WERI-Rb-1 (cell line): ENCODE data around the gene GALNS.

ENCODE experiments used
- DNase-seq: peaks from one replicate; pipeline ENCODE4 v3.0.0-alpha.2; 2020
- H3K27ac ChIP-seq: fragments of 250-450 bp; sonication (Bioruptor Pico); 2 replicates; pipeline ENCODE4 v1.5.1; 2020; ENCODE audit warnings: mild to moderate bottlenecking, moderate library complexity
- H3K27me3 ChIP-seq: fragments of 250-450 bp; sonication (Bioruptor Pico); 2 replicates; pipeline ENCODE4 v1.5.1; 2021; ENCODE audit warnings: mild to moderate bottlenecking, low read depth, moderate library complexity; ENCODE audit not compliant: insufficient read depth, severe bottlenecking
- H3K36me3 ChIP-seq: fragments of 250-450 bp; sonication (Bioruptor Pico); 2 replicates; pipeline ENCODE4 v1.5.1; 2020; ENCODE audit warnings: mild to moderate bottlenecking, moderate library complexity
- H3K4me3 ChIP-seq: 2 replicates; pipeline ENCODE4 v1.5.1; 2011; ENCODE audit warnings: low read depth, mild to moderate bottlenecking, control low read depth, low read length
- H3K9me3 ChIP-seq: fragments of 250-450 bp; sonication (Bioruptor Pico); 2 replicates; pipeline ENCODE4 v1.5.1; 2021; ENCODE audit warnings: mild to moderate bottlenecking, moderate library complexity; ENCODE audit not compliant: severe bottlenecking
- TF ChIP-seq, protein P1 (sequence below): IDR thresholded peaks from 2 replicates; pipeline ENCODE4 v1.5.1; 2011; ENCODE audit warnings: low read depth, mild to moderate bottlenecking, control low read depth, inconsistent platforms, low read length

The GALNS gene

DNA sequence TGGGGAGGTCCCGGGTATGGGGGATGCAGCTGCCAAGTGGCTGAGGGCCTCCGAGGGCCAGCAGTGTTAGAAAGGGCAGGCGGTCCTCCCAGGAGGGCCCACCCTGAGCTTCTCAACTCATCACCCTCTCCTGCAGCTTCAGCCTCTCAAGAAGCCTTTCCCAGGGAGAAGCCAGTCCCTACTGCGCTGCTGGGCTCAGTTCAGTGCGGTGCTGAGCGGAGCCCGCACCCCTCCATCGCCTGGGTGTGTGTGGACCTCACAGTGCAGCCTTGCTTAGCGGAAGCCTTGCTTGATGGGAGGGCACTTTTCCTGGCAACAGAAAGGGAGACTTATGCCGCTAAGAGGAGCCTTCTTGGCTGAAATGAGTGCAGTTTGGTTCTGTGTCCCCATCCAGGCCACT, 41.5 kb downstream of the GALNS start:
- peaks cover under 1% of the 10 kb centered on the region; the same call in 1 of the 2 replicates for H3K36me3 ChIP-seq
- TF ChIP-seq, protein P1, sequence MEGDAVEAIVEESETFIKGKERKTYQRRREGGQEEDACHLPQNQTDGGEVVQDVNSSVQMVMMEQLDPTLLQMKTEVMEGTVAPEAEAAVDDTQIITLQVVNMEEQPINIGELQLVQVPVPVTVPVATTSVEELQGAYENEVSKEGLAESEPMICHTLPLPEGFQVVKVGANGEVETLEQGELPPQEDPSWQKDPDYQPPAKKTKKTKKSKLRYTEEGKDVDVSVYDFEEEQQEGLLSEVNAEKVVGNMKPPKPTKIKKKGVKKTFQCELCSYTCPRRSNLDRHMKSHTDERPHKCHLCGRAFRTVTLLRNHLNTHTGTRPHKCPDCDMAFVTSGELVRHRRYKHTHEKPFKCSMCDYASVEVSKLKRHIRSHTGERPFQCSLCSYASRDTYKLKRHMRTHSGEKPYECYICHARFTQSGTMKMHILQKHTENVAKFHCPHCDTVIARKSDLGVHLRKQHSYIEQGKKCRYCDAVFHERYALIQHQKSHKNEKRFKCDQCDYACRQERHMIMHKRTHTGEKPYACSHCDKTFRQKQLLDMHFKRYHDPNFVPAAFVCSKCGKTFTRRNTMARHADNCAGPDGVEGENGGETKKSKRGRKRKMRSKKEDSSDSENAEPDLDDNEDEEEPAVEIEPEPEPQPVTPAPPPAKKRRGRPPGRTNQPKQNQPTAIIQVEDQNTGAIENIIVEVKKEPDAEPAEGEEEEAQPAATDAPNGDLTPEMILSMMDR: no peak
- H3K4me3 ChIP-seq: no peak overlapping the region
- no peak for DNase-seq
- no peak overlapping the region for H3K27ac ChIP-seq
- no peaks in the 10 kb centered on the region for H3K9me3 ChIP-seq
- H3K27me3 ChIP-seq: no peaks in the 10 kb centered on the region

- no peaks in the 10 kb centered on the region for H3K9me3 ChIP-seq
- H3K27me3 ChIP-seq: no peaks in the 10 kb centered on the region
- DNase-seq: no peak
- TF ChIP-seq, protein P1: no peak
- H3K36me3 ChIP-seq: peaks cover 10% of the 10 kb centered on the region
- H3K27ac ChIP-seq: no peak overlapping the region
- H3K4me3 ChIP-seq: no peak overlapping the region
Measured at GRCh38 chr16:88814144-88814502, 42.6 kb downstream of the GALNS start.

DNA sequence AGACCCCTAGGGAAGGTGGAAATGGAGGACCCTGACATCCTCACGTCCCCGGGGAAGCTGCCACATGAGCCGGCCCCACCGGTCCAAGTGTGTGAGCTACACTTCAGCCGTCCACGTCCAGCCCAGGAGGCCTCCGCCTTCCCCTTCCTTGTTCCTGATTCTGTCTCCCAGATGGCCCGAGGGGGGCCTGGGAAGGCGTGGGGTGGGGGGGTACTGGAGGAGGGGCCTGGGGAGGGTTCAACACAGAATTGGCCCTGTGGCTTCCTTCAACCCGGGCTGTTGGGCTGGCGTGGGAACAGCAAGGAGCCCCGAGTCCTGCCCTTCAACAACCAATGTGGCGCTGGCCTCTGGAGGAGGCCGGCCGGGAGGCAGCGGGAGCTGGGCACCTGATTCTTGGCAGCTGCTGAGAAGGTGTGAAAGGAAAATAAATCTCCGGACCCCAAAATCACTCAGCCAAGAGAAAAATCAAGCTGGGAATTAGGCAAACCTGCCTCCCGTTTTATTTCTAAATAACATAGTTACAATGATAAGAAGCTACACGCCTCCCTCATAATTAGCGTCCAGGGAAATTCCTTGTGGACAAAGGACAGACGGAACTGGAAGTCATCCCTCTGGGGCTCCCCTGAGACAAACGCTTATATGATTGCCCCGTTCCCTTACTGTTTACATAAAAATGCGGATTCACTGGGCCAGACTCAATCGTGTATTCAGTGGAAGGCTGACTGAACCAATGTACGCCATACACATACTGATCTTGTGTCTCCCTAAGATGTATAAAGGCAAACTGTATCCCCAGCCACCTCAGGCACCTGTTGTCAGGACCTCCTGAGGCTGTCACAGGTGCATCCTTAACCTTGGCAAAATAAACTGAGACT, 43.2 kb downstream of the GALNS start:
- TF ChIP-seq, protein P1: no peak
- DNase-seq: no peak
- Histone ChIP-seq H3K4me3 (no peak overlapping the region), H3K9me3 (no peaks in the 10 kb centered on the region), H3K27ac (no peak overlapping the region; the same call in 1 of the 2 replicates), H3K27me3 (no peaks in the 10 kb centered on the region), H3K36me3 (peaks cover 16% of the 10 kb centered on the region)

DNA sequence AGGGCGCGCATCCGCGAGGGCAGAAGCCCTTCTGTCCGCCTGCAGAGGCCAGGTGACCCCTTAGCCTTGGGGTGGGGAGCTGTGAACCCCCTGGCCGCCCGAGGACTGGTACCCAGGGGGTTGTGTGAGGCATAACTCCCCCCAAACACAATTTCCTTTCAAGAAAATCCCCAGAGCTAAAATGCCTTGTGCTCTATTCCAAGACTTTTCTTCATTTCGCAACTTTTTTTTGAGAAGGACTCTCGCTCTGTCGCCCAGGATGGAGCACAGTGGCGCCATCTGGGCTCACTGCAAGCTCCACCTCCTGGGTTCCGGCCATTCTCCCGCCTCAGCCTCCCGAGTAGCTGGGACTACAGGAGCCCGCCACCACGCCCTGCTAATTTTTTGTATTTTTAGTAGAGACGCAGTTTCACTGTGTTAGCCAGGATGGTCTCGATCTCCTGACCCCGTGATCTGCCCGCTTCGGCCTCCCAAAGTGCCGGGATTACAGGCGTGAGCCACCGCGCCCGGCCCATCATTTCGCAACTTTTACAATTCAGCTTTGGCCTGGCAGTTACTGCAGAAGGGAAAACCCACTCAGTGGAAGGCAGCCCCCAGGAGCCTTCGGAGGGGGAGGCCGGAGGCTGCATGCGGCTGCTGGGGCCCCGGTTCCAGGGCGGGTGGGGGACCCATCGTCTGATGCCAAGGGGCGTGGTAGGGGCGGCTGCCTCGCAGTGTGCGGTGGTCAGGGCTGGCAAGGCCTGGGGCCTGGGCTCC, 44.1 kb downstream of the GALNS start:
- Histone ChIP-seq H3K27ac (peak overlapping the region; percentile 95), H3K27me3 (no peaks in the 10 kb centered on the region), H3K4me3 (peak overlapping the region; percentile 54), H3K36me3 (peaks cover 24% of the 10 kb centered on the region), H3K9me3 (no peaks in the 10 kb centered on the region)
- TF ChIP-seq, protein P1: no peak
- peak; percentile 39 for DNase-seq

DNA sequence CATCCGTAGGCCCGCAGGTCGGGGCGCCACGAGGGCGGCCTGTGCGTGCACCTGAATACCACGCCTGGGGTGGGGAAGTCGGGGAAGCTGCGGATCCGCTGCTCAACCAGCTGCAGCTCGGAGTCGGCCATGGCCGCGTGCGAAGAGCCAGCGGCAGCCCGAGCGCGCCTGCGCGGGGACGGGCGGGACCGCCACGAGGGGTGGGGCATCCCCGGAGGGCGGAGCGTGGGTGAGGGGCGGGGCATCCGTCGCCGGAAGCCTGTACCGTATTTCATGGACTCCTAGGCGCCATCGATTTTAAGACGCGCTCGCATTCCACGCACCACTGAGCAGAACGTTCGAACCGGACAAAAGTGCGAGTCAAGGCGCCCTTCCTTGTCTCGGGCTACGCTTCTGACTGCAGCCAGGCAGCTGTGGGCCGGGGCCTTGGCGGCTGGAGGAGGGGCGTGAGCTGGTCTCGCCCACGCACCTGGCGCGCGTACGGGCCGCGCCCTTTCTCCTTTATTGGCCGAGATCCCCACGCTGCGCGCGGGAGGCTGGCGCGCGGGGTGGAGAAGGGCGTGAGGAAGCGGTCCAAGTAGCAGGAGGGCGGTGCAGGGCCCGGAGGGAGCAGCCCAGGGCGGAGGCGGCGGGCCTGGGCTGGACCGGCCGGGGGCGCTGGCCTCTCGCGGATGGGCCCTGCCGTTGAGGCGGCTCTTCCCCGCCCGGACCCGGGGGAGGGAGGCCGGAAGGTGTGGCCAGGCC, 44.8 kb downstream of the GALNS start, which contains the start of gene APRT:
Gene APRT, minus strand, starts transcription at position 160 of the 744 bp plus-strand sequence. Its CDS starts 29 bp downstream, at position 131.
- Histone ChIP-seq H3K9me3 (no peaks in the 10 kb centered on the region), H3K27ac (peak within 1 kb of the TSS; percentile 95), H3K36me3 (peaks cover 32% of the 10 kb centered on the region), H3K4me3 (peak within 1 kb of the TSS; percentile 54), H3K27me3 (no peaks in the 10 kb centered on the region)
- DNase-seq: peak; percentile 88
- TF ChIP-seq, protein P1: peak; percentile 33
